Natural killer cell (primary cell): ENCODE measurements around the gene RBMX2. TPM values are rescaled to one million over a fixed set of nuclear protein-coding genes. Genes with fewer than 3 reads are reported as not detected.
"Not testable (repeated sequence)": the region's sequence is repeated elsewhere in the genome, so short reads cannot be mapped to it uniquely, and the experiment has no call there.

Source experiments
- ATAC-seq, 3 donors: fragments of 150-1000 bp in 2 of 3; fragments of 200-7000 bp in 1 of 3; cut with Tn5 transposase; 1 replicate in 1 of 3; 2 replicates in 2 of 3; pipeline ENCODE4 v1.10.0; 2021; ENCODE audit warnings: mild to moderate bottlenecking in 2 of 3, moderate library complexity in 2 of 3
- DNase-seq, 2 donors: peaks; one replicate each; pipeline versions ENCODE4 v3.0.0 to v3.0.0-alpha.2; 2013 to 2021; ENCODE audit warnings: mixed read lengths in 1 of 2
- H3K27ac ChIP-seq: one replicate; pipeline ENCODE4 v1.5.1; 2013; ENCODE audit warnings: mild to moderate bottlenecking, low read length
- H3K27me3 ChIP-seq: one replicate; pipeline ENCODE4 v1.6.1; 2013; ENCODE audit warnings: low read length; ENCODE audit not compliant: control insufficient read depth, insufficient read depth
- H3K36me3 ChIP-seq: one replicate; pipeline ENCODE4 v1.6.1; 2013; ENCODE audit warnings: low read length; ENCODE audit not compliant: control insufficient read depth, insufficient read depth
- H3K4me1 ChIP-seq: one replicate; pipeline ENCODE4 v1.6.1; 2013; ENCODE audit warnings: low read length; ENCODE audit not compliant: control insufficient read depth, insufficient read depth
- H3K4me3 ChIP-seq: one replicate; pipeline ENCODE4 v1.5.1; 2013; ENCODE audit warnings: low read length
- H3K9me3 ChIP-seq: one replicate; pipeline ENCODE4 v1.6.1; 2013; ENCODE audit warnings: low read length; ENCODE audit not compliant: control insufficient read depth, insufficient read depth
- H3K27ac Mint-ChIP-seq, 2 donors: one replicate each; pipeline ENCODE4 v1.8.0; 2022; ENCODE audit warnings: mild to moderate bottlenecking in 2 of 2, mixed read lengths in 2 of 2, moderate library complexity in 1 of 2
- H3K27me3 Mint-ChIP-seq, 2 donors: one replicate each; pipeline ENCODE4 v1.8.0; 2022; ENCODE audit warnings: low read depth in 2 of 2, mixed read lengths in 2 of 2
- H3K36me3 Mint-ChIP-seq: one replicate; pipeline ENCODE4 v1.8.0; 2022; ENCODE audit warnings: mixed read lengths
- H3K4me1 Mint-ChIP-seq, 2 donors: one replicate each; pipeline ENCODE4 v1.8.0; 2022; ENCODE audit warnings: mixed read lengths in 2 of 2
- H3K4me3 Mint-ChIP-seq: one replicate; pipeline ENCODE4 v1.8.0; 2022; ENCODE audit warnings: mild to moderate bottlenecking, moderate library complexity, mixed read lengths
- H3K9me3 Mint-ChIP-seq, 2 donors: one replicate each; pipeline ENCODE4 v1.8.0; 2022; ENCODE audit warnings: mixed read lengths in 2 of 2
- WGBS: methylation state at CpG from one replicate; pipeline ENCODE4 v1.1.7; 2013; ENCODE audit warnings: missing lambda C conversion rate; ENCODE audit not compliant: insufficient coverage; 5-methylcytosine and 5-hydroxymethylcytosine counted together
- intact Hi-C: fragments of 100-400 bp; cut with micrococcal nuclease; formaldehyde crosslinking; loops from one replicate; pipeline ENCODE4 v1.14.2; 2022
- total RNA-seq, 4 donors: library from RNA; stranded (reverse); fragments of 120-200 nt in 1 of 4; gene quantifications; one replicate each; pipeline versions ENCODE4 v1.2.3 to v1.2.4, GENCODE V29; 2013 to 2022
- TF ChIP-seq, protein P1 (sequence below): fragments of 200-600 bp; IDR thresholded peaks from one replicate; pipeline ENCODE4 v1.8.0; 2022; ENCODE audit warnings: antibody characterized with exemption

RBMX2 gene, protein sequence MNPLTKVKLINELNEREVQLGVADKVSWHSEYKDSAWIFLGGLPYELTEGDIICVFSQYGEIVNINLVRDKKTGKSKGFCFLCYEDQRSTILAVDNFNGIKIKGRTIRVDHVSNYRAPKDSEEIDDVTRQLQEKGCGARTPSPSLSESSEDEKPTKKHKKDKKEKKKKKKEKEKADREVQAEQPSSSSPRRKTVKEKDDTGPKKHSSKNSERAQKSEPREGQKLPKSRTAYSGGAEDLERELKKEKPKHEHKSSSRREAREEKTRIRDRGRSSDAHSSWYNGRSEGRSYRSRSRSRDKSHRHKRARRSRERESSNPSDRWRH
- total RNA-seq = 10 to 100 TPM; 19.1 to 26.3 (median 21.9) TPM
- total RNA-seq (2013) = 35.8 TPM

DNA sequence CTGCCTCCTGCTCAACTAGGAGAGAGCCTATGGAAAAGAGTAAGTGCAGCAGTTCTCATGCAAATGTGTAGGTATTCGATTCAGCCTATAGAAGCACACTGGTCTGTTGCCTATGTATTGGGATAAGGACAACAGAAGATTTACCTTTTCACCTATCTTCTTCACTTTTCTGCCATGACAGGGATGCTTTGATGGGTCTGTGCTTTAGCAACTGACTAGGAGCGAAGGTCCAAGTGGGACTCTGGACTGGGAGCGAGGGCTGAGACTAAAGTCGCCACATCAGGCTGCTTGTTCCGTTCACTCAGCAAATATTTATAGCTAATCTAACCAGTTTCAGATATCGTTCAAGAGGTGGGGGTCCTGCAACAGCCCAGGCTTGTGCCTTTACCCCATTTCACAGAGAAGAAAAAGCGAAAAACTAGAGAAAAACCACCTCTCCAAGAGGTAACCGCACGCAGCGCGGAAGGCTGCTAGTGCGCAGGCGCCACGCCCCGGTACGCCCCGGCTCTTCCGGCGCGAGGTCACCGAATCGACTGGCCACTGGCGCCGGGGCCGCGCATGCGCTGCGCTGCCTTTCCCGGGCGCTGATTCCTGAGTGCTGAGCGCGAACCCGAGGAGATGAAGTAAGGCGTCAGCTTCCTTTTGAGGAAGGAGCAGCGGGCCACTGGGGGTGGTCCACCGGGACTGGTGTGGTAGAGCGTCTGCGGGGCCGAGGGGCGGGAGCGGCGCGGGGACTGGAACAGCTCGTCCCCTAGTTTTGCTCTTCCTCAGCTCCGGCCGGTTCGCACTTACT lies at the start of gene RBMX2:
Gene RBMX2, plus strand, starts transcription at position 573 of the 793 bp plus-strand sequence. Its CDS starts 46 bp downstream, at position 619.
- under 1% methylated on average over 43 of the region's 47 CpGs for WGBS
- peak within 1 kb of the TSS; percentile 68 for H3K4me3 ChIP-seq
- intact Hi-C loops = no loop called here

DNA sequence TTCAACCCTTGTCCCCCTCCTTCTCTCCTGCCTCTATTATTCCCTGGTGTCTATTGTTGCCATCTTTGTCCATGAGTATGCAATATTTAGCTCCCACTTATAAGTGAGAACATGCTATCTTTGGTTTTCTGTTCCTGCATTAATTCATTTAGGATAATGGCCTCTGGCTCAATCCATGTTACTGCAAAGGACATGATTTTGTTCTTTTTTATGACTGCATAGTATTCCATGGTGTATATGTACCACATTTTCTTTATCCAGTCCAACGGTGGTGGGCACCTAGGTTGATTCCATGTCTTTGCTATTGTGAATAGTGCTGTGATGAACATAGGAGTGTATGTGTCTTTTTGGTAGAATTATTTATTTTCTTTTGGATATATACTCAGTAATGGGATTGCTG lies 49.7 kb upstream of the RBMX2 start:
- H3K36me3 ChIP-seq, H3K36me3 Mint-ChIP-seq, H3K9me3 ChIP-seq, H3K27me3 ChIP-seq, H3K27ac ChIP-seq, H3K4me1 ChIP-seq, DNase-seq, H3K27me3 Mint-ChIP-seq, H3K4me3 ChIP-seq, ATAC-seq, H3K27ac Mint-ChIP-seq, H3K9me3 Mint-ChIP-seq, H3K4me3 Mint-ChIP-seq, H3K4me1 Mint-ChIP-seq, intact Hi-C loops: not testable (repeated sequence)
- WGBS = no CpG with 5 or more reads among the region's 1 CpG

More for the DNA sequence above, at the start of gene RBMX2:
- DNase-seq (peak; percentile 64 to 89), ATAC-seq (peak; percentile 90 to 95 (median 94))
- TF ChIP-seq, protein P1, sequence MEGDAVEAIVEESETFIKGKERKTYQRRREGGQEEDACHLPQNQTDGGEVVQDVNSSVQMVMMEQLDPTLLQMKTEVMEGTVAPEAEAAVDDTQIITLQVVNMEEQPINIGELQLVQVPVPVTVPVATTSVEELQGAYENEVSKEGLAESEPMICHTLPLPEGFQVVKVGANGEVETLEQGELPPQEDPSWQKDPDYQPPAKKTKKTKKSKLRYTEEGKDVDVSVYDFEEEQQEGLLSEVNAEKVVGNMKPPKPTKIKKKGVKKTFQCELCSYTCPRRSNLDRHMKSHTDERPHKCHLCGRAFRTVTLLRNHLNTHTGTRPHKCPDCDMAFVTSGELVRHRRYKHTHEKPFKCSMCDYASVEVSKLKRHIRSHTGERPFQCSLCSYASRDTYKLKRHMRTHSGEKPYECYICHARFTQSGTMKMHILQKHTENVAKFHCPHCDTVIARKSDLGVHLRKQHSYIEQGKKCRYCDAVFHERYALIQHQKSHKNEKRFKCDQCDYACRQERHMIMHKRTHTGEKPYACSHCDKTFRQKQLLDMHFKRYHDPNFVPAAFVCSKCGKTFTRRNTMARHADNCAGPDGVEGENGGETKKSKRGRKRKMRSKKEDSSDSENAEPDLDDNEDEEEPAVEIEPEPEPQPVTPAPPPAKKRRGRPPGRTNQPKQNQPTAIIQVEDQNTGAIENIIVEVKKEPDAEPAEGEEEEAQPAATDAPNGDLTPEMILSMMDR = no peak
- Mint-ChIP-seq H3K4me1 (peaks cover 11 to 13% of the 10 kb centered on the region in 2 donors), H3K9me3 (no peaks in the 10 kb centered on the region), H3K4me3 (peak within 1 kb of the TSS; percentile 87), H3K27me3 (peaks cover 18 to 28% of the 10 kb centered on the region in 2 donors), H3K27ac (peak within 1 kb of the TSS; percentile 87 to 96), H3K36me3 (no peaks in the 10 kb centered on the region)
- H3K27me3 ChIP-seq = no peaks in the 10 kb centered on the region
- H3K36me3 ChIP-seq = peaks cover 2% of the 10 kb centered on the region
- no peaks in the 10 kb centered on the region for H3K9me3 ChIP-seq
- peak within 1 kb of the TSS; percentile 70 for H3K27ac ChIP-seq
- H3K4me1 ChIP-seq = peaks cover 3% of the 10 kb centered on the region

DNA sequence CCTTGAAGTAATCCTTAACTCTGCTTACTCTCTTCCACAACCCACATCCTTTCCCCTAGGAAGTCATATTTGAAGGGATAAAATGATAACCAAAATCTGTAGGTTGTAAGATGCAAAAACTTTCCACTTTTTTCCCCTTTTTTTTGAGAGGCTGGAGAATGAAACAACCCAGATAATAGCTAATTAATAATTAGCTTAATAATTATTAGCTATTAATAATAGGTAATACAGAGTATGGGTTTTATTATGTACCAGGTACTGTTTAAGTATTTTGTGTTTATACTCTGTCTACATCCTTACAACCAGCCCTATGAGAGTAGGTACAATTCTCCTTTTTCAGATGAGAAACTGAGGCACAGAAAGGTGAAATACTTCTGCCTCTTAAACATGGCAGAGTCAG lies 25.7 kb upstream of the RBMX2 start:
- peaks cover 0 to 9% of the 10 kb centered on the region in 2 donors for H3K27me3 Mint-ChIP-seq
- no peaks in the 10 kb centered on the region for H3K9me3 Mint-ChIP-seq
- H3K27me3 ChIP-seq = no peaks in the 10 kb centered on the region
- no peaks in the 10 kb centered on the region for H3K4me1 ChIP-seq
- DNase-seq = no peak
- intact Hi-C loops = no loop called here
- TF ChIP-seq, protein P1 = no peak
- no peaks in the 10 kb centered on the region for H3K36me3 Mint-ChIP-seq
- no peak overlapping the region for H3K27ac ChIP-seq
- no peaks in the 10 kb centered on the region for H3K36me3 ChIP-seq
- H3K4me3 ChIP-seq = no peak overlapping the region
- no peaks in the 10 kb centered on the region for H3K9me3 ChIP-seq
- H3K27ac Mint-ChIP-seq = no peak overlapping the region
- no peak overlapping the region for H3K4me3 Mint-ChIP-seq
- ATAC-seq = no peak
- no peaks in the 10 kb centered on the region for H3K4me1 Mint-ChIP-seq

DNA sequence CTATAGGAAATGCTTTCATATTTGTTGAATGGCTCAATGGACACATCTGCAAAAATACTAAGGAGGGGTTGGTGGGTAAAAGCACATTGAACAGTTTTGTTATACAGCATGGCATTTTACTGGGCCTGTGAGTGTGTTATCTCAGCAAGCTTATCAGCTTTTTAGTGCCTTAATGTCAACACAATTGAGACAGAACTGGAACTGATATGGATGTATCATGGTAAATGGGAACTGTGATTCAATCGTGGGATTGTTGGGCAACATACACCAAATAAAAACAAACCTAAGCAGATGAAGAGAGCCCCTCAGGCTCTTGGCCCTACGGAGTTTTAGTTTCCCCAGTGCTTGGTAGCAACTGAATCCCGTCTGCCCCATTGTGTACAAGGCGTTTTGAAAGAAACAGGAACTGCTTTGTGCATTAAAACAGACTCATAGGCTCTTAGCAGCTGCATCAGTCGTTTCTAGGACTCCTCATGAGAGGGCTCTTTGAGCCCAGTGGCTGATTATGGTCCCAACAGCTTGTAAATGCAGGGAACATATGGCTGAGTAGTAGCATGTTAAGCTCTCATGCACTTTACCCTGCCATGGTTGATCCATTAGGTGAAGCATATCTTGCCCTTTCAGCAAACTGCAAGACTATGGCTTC lies 23.6 kb upstream of the RBMX2 start:
- intact Hi-C loops = no loop called here
- Mint-ChIP-seq H3K27me3 (peaks cover 3 to 29% of the 10 kb centered on the region in 2 donors), H3K36me3 (no peaks in the 10 kb centered on the region), H3K4me1 (no peaks in the 10 kb centered on the region), H3K9me3 (no peaks in the 10 kb centered on the region), H3K27ac (no peak overlapping the region), H3K4me3 (no peak overlapping the region)
- ATAC-seq (no peak), DNase-seq (no peak)
- no peak overlapping the region for H3K27ac ChIP-seq
- no peak overlapping the region for H3K4me3 ChIP-seq
- H3K9me3 ChIP-seq = no peaks in the 10 kb centered on the region
- TF ChIP-seq, protein P1 = no peak
- no peaks in the 10 kb centered on the region for H3K27me3 ChIP-seq
- no peaks in the 10 kb centered on the region for H3K36me3 ChIP-seq
- H3K4me1 ChIP-seq = no peaks in the 10 kb centered on the region
- 61% methylated on average over 4 of the region's 5 CpGs for WGBS
